GM21825 (cell line): ENCODE results near the gene SYK.
"Not testable (repeated sequence)": the region's sequence is repeated elsewhere in the genome, so short reads cannot be mapped to it uniquely, and the experiment has no call there.

Experiments
- ATAC-seq: cut with Tn5 transposase; IDR thresholded peaks from one replicate; pipeline ENCODE4 v1.9.1; 2021; ENCODE audit warnings: mild to moderate bottlenecking, moderate library complexity; ENCODE audit not compliant: unreplicated experiment

SYK gene

GRCh38 chr9:90801241-90801972 lies at the start of gene SYK:
TSS of gene SYK (plus strand) at chr9:90801819. CDS start at chr9:90843899, 42,080 bp downstream.
- peak; percentile 47 for ATAC-seq

GRCh38 chr9:90755514-90756371 lies 45.9 kb upstream of the SYK start:
- ATAC-seq: not testable (repeated sequence)

GRCh38 chr9:90760577-90760976 lies 41.0 kb upstream of the SYK start:
- ATAC-seq: not testable (repeated sequence)

GRCh38 chr9:90766731-90767130 lies 34.9 kb upstream of the SYK start:
- ATAC-seq: no peak

GRCh38 chr9:90767523-90768100 lies 34.0 kb upstream of the SYK start:
- no peak for ATAC-seq

- peak; percentile 37 for ATAC-seq
Observed at GRCh38 chr9:90770182-90770738, 31.4 kb upstream of the SYK start.

GRCh38 chr9:90770927-90771326 lies 30.7 kb upstream of the SYK start:
- no peak for ATAC-seq

- ATAC-seq: no peak
Observed at GRCh38 chr9:90772386-90772785, 29.2 kb upstream of the SYK start.

- ATAC-seq: peak; percentile 32
Observed at GRCh38 chr9:90773617-90774016, 28.0 kb upstream of the SYK start.

GRCh38 chr9:90774071-90774470 lies 27.5 kb upstream of the SYK start:
- ATAC-seq: no peak

- ATAC-seq: peak; percentile 88
Observed at GRCh38 chr9:90774682-90775081, 26.9 kb upstream of the SYK start.

- no peak for ATAC-seq
Observed at GRCh38 chr9:90775657-90776056, 26.0 kb upstream of the SYK start.

- no peak for ATAC-seq
Observed at GRCh38 chr9:90778746-90779145, 22.9 kb upstream of the SYK start.

- no peak for ATAC-seq
Observed at GRCh38 chr9:90783552-90783951, 18.1 kb upstream of the SYK start.

- no peak for ATAC-seq
Observed at GRCh38 chr9:90783964-90784363, 17.7 kb upstream of the SYK start.

GRCh38 chr9:90787771-90788460 lies 13.7 kb upstream of the SYK start:
- ATAC-seq: peak; percentile 50

GRCh38 chr9:90788527-90788926 lies 13.1 kb upstream of the SYK start:
- ATAC-seq: peak; percentile 37

GRCh38 chr9:90789408-90789807 lies 12.2 kb upstream of the SYK start:
- ATAC-seq: no peak

GRCh38 chr9:90789862-90790261 lies 11.8 kb upstream of the SYK start:
- no peak for ATAC-seq

GRCh38 chr9:90793024-90793423 lies 8.6 kb upstream of the SYK start:
- ATAC-seq: not testable (repeated sequence)

- ATAC-seq: no peak
Observed at GRCh38 chr9:90793729-90794128, 7.9 kb upstream of the SYK start.
